H1 (cell line): ENCODE measurements around the gene MMP8. TPM values are rescaled to one million over a fixed set of nuclear protein-coding genes. Genes with fewer than 3 reads are reported as not detected.

Experiments
- BCL11A ChIP-seq, 2 experiments: IDR thresholded peaks; one replicate each; pipeline ENCODE4 v1.6.1; 2011; ENCODE audit warnings: low read depth in 2 of 2, low read length in 2 of 2, mild to moderate bottlenecking in 2 of 2
- CHD7 ChIP-seq: fragments of 300-600 bp; sonication (generic); IDR thresholded peaks from 2 replicates; pipeline ENCODE4 v1.7.1; 2012; ENCODE audit warnings: low read length, moderate library complexity, mild to moderate bottlenecking, inconsistent platforms; ENCODE audit not compliant: insufficient replicate concordance
- CREB1 ChIP-seq: IDR thresholded peaks from 2 replicates; pipeline ENCODE4 v1.6.1; 2012; ENCODE audit warnings: inconsistent platforms
- GABPA ChIP-seq: IDR thresholded peaks from 2 replicates; pipeline ENCODE4 v1.6.1; 2011; ENCODE audit warnings: mild to moderate bottlenecking, low read length, moderate library complexity, borderline replicate concordance; ENCODE audit not compliant: insufficient read depth
- JUN ChIP-seq: IDR thresholded peaks from 2 replicates; pipeline ENCODE4 v1.6.1; 2011; ENCODE audit warnings: low read depth, mild to moderate bottlenecking, improper control_type of control experiment, low read length
- KDM4A ChIP-seq: IDR thresholded peaks from one replicate; pipeline ENCODE4 v1.7.1; 2012; ENCODE audit warnings: low read depth, mild to moderate bottlenecking, moderate library complexity, low read length, inconsistent platforms; ENCODE audit not compliant: severe bottlenecking
- KDM5A ChIP-seq: fragments of 200-600 bp; IDR thresholded peaks from 2 replicates; pipeline ENCODE4 v1.7.1; 2012; ENCODE audit warnings: mild to moderate bottlenecking, low read length, inconsistent platforms, mixed read lengths
- PHF8 ChIP-seq: fragments of 200-600 bp; sonication (generic); conservative IDR thresholded peaks from 2 replicates; pipeline ENCODE4 v1.7.1; 2012; ENCODE audit warnings: low read depth, mild to moderate bottlenecking, inconsistent platforms, low read length, moderate library complexity
- SP1 ChIP-seq: IDR thresholded peaks from 2 replicates; pipeline ENCODE4 v1.6.1; 2011; ENCODE audit warnings: low read depth, low read length
- TAF1 ChIP-seq: IDR thresholded peaks from 2 replicates; pipeline ENCODE4 v1.6.1; 2011; ENCODE audit warnings: mild to moderate bottlenecking, low read depth, low read length
- polyA plus RNA-seq, 7 experiments: library from polyadenylated mRNA; depleted of rRNA in 3 of 7; stranded (reverse) in 5 of 7; unstranded in 2 of 7; fragments of >200 nt in 5 of 7; fragments of 200-250 nt in 2 of 7; gene quantifications; 1 replicate in 5 of 7; 2 replicates in 1 of 7; 4 replicates in 1 of 7; pipeline versions ENCODE4 v1.2.1 to v1.2.3, GENCODE V29; 2011 to 2013; ENCODE audit warnings: missing spikeins in 2 of 7, mixed read lengths in 2 of 7
- total RNA-seq: library from RNA; stranded (reverse); fragmentation: NEBNext Ultra II Directional; extraction: Animal tissue kit (Norgen Biotek cat#: 25700); gene quantifications from 2 replicates; pipeline ENCODE4 v1.2.1, GENCODE V29; 2021

Gene MMP8
- total and polyA plus RNA-seq, 2 of the 8 experiments (the other 6 are each of a cell fraction or from before 2014, with no cell fraction given) = not detected

- TF ChIP-seq CHD7 (no peak), JUN (no peak), CREB1 (no peak), KDM4A (no peak), TAF1 (no peak), GABPA (no peak), SP1 (no peak), KDM5A (no peak), BCL11A (IDR thresholded peaks at IDR 0.05; ENCODE audit: low read depth in 2 of 2, low read length in 2 of 2) (no peak), PHF8 (no peak)
Measured at GRCh38 chr11:102685338-102685737, 39.4 kb downstream of the MMP8 start (continued).
